GM12878 (cell line): ENCODE data around the gene CEBPG.

Experiments used
- ATF7 ChIP-seq: fragments of 450-650 bp; IDR thresholded peaks from 2 replicates; pipeline ENCODE4 v1.6.1; 2016; ENCODE audit warnings: low read depth, mild to moderate bottlenecking
- CEBPZ ChIP-seq: fragments of 150-350 bp; IDR thresholded peaks from 2 replicates; pipeline ENCODE4 v1.6.1; 2016; ENCODE audit warnings: low read depth, low read length
- CTCF ChIP-seq, 3 experiments: IDR thresholded peaks in 2 of 3; conservative IDR thresholded peaks in 1 of 3; 2 replicates each; pipeline ENCODE4 v1.5.1; 2011; ENCODE audit warnings: low read depth in 3 of 3, low read length in 3 of 3, mild to moderate bottlenecking in 3 of 3, control low read depth in 2 of 3, moderate library complexity in 2 of 3, inconsistent platforms in 1 of 3, mixed read lengths in 1 of 3; ENCODE audit not compliant: control insufficient read depth in 2 of 3, insufficient read depth in 1 of 3; ENCODE audit errors: extremely low read depth in 1 of 3
- DPF2 ChIP-seq: fragments of 450-650 bp; IDR thresholded peaks from 2 replicates; pipeline ENCODE4 v1.6.1; 2017; ENCODE audit warnings: mild to moderate bottlenecking
- ETV6 ChIP-seq, 2 experiments: fragments of 450-650 bp in 1 of 2; IDR thresholded peaks in 1 of 2; conservative IDR thresholded peaks in 1 of 2; 2 replicates each; pipeline ENCODE4 v1.6.1; 2014; ENCODE audit warnings: antibody characterized with exemption in 1 of 2, borderline replicate concordance in 1 of 2, low read depth in 1 of 2, mild to moderate bottlenecking in 1 of 2, moderate library complexity in 1 of 2
- EZH2 ChIP-seq: IDR thresholded peaks from 2 replicates; pipeline ENCODE4 v1.6.1; 2012; ENCODE audit warnings: low read depth, mild to moderate bottlenecking, control low read depth, inconsistent platforms, low read length, borderline replicate concordance; ENCODE audit not compliant: control insufficient read depth
- GABPA ChIP-seq: IDR thresholded peaks from 2 replicates; pipeline ENCODE4 v1.6.1; 2014; ENCODE audit warnings: antibody characterized with exemption, low read depth, mild to moderate bottlenecking, inconsistent platforms
- KDM1A ChIP-seq: fragments of 200-600 bp; sonication (generic); IDR thresholded peaks from 2 replicates; pipeline ENCODE4 v1.6.1; 2016; ENCODE audit warnings: borderline replicate concordance
- POLR2AphosphoS2 ChIP-seq: IDR thresholded peaks from 2 replicates; pipeline ENCODE4 v1.6.1; 2011; ENCODE audit warnings: low read depth, mild to moderate bottlenecking, low read length, improper control_type of control experiment, moderate library complexity
- RBBP5 ChIP-seq: fragments of 200-600 bp; sonication (generic); conservative IDR thresholded peaks from 2 replicates; pipeline ENCODE4 v1.6.1; 2016
- SREBF2 ChIP-seq: IDR thresholded peaks from 2 replicates; pipeline ENCODE4 v1.6.1; 2012; ENCODE audit warnings: mild to moderate bottlenecking, low read length
- TAF1 ChIP-seq: IDR thresholded peaks from 2 replicates; pipeline ENCODE4 v1.6.1; 2011; ENCODE audit warnings: mild to moderate bottlenecking, low read depth, low read length, borderline replicate concordance
- ZBED1 ChIP-seq: IDR thresholded peaks from 2 replicates; pipeline ENCODE4 v1.6.1; 2016; ENCODE audit warnings: borderline replicate concordance

- TF ChIP-seq SREBF2, result no peak
- TF ChIP-seq CTCF (IDR thresholded peaks at IDR 0.05 in 2 of 3, conservative IDR thresholded peaks at IDR 0.05 in 1 of 3; ENCODE audit: control insufficient read depth in 2 of 3, extremely low read depth in 1 of 3, insufficient read depth in 1 of 3, low read depth in 3 of 3, low read length in 3 of 3), result no peak
- TF ChIP-seq ETV6 (conservative IDR thresholded peaks at IDR 0.05 in 1 of 2, IDR thresholded peaks at IDR 0.05 in 1 of 2; ENCODE audit: borderline replicate concordance in 1 of 2, low read depth in 1 of 2), result no peak
- no peak for TF ChIP-seq CEBPZ
- TF ChIP-seq POLR2AphosphoS2, result no peak
- no peak for TF ChIP-seq ZBED1
- TF ChIP-seq EZH2, result no peak
- TF ChIP-seq ATF7, result no peak
- no peak for TF ChIP-seq KDM1A
- no peak for TF ChIP-seq RBBP5
- TF ChIP-seq DPF2, result no peak
- no peak for TF ChIP-seq GABPA
- TF ChIP-seq TAF1, result no peak
These were observed 47.3 kb downstream of the CEBPG start for GRCh38 chr19:33420821-33421220.
